ENCODE measurements around the gene C20orf96.
"Not testable (repeated sequence)": the region's sequence is repeated elsewhere in the genome, so short reads cannot be mapped to it uniquely, and the experiment has no call there.

The C20orf96 gene, protein sequence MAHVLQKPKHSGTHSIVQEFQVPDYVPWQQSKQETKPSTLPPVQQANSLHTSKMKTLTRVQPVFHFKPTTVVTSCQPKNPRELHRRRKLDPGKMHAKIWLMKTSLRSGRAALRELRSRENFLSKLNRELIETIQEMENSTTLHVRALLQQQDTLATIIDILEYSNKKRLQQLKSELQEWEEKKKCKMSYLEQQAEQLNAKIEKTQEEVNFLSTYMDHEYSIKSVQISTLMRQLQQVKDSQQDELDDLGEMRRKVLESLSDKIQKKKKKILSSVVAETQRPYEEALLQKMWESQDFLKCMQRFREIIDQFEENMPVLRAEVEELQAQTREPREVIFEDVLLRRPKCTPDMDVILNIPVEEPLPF

DNA sequence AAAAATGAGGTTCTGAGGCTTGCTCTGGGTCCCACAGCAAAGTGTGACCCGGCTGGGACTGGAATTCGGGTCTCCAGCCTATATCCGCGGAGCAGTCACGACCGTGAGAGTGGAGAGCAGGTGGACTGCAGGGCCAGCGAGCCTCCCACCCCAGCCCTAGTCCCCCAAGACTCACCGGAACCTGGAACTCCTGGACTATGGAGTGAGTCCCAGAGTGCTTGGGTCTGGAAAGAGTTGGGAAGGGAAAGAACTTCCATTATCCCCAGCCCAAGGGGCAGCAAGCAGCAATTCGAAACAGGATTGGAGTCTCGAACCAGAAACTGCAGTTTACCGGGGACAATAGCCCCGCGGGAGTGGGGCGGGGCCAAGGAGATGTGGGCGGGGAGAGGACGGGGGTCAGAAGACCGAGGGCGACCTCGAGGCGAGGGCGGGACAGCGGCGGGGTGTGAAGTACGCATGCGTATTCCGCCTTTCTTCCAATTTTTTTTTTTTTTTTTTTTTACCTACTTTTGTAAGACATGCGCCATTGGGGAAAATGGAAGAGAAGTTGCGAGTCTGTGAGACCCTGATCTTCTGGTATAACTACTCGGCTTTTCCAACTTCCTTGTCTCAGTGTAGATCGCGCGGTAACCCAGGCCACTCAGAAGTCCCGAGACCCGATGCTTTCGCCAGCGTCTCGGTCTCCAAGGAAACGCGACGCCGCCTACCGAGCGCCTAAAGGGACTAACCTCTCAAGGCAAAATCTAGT, at the start of gene C20orf96:
C20orf96 (minus strand) TSS at position 667 of the 748 bp plus-strand sequence; CDS start at position 527, 140 bp downstream.
- Histone ChIP-seq H3K9me3 (no peaks in the 10 kb centered on the region), H3K36me3 (no peaks in the 10 kb centered on the region), H3K27ac (peak within 1 kb of the TSS; percentile 73 to 89), H3K4me3 (peak within 1 kb of the TSS; percentile 57 to 67), H3K27me3 (no peaks in the 10 kb centered on the region), H3K4me1 (peaks cover 0 to 18% (median 10%) of the 10 kb centered on the region in 4 donors)
- intact Hi-C loops (cut with DNase I; ENCODE audit: low total_unique reads) = no loop called here
- TF ChIP-seq, protein P1, sequence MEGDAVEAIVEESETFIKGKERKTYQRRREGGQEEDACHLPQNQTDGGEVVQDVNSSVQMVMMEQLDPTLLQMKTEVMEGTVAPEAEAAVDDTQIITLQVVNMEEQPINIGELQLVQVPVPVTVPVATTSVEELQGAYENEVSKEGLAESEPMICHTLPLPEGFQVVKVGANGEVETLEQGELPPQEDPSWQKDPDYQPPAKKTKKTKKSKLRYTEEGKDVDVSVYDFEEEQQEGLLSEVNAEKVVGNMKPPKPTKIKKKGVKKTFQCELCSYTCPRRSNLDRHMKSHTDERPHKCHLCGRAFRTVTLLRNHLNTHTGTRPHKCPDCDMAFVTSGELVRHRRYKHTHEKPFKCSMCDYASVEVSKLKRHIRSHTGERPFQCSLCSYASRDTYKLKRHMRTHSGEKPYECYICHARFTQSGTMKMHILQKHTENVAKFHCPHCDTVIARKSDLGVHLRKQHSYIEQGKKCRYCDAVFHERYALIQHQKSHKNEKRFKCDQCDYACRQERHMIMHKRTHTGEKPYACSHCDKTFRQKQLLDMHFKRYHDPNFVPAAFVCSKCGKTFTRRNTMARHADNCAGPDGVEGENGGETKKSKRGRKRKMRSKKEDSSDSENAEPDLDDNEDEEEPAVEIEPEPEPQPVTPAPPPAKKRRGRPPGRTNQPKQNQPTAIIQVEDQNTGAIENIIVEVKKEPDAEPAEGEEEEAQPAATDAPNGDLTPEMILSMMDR (IDR thresholded peaks at IDR 0.05) = peak; percentile 50 to 52
- DNase-seq = peak; percentile 91 to 95

DNA sequence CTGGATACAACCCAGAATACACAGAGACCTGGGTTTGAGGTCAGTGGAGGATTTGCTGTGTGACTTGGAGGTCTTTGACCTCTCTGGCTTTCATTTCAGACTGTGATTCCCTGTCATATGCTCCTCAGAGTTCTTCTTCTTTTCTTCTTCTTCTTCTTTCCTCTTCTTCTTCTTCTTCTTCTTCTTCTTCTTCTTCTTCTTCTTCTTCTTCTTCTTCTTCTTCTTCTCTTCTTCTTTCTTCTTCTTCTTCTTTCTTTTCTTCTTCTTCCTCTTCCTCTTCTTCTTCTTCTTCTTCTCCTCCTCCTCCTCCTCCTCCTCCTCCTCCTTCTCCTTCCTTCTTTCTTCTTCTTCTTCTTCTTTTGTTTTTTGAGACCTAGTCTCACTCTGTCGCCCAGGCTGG, 45.5 kb upstream of the C20orf96 start:
- DNase-seq; H3K36me3 ChIP-seq; H3K9me3 ChIP-seq; H3K27ac ChIP-seq; H3K27me3 ChIP-seq; H3K4me3 ChIP-seq; H3K4me1 ChIP-seq; intact Hi-C loops (cut with DNase I; ENCODE audit: low total_unique reads): not testable (repeated sequence)

DNA sequence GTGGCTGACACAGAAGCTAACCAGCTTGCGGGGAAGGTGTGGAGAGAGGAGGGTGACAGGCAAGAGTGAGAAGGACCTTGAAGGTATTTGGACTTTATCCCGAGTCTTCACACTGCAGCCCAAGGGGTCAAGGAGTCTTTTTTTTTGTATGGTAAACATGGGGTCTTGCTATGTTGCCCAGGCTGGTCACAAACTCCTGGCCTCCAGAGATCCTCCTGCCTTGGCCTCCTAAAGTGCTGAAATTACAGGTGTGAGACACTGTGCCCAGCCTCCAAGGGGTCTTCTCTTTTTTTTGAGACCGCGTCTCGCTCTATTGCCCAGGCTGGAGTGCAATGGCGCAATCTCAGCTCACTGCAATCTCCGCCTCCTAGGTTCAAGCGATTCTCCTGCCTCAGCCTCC, 44.0 kb upstream of the C20orf96 start:
- TF ChIP-seq, protein P1 (IDR thresholded peaks at IDR 0.05) = no peak
- intact Hi-C loops (cut with DNase I; ENCODE audit: low total_unique reads) = loop anchor here (5.0 kb wide), 1 partner anchor 122 kb away; no protein-coding TSS in a partner anchor
- Histone ChIP-seq H3K27ac (no peak overlapping the region), H3K9me3 (no peaks in the 10 kb centered on the region), H3K4me1 (peaks cover 0 to 12% (median 3%) of the 10 kb centered on the region in 4 donors), H3K4me3 (no peak overlapping the region), H3K27me3 (no peaks in the 10 kb centered on the region), H3K36me3 (peaks cover 0 to 7% (median 0%) of the 10 kb centered on the region in 3 donors)
- DNase-seq = no peak

DNA sequence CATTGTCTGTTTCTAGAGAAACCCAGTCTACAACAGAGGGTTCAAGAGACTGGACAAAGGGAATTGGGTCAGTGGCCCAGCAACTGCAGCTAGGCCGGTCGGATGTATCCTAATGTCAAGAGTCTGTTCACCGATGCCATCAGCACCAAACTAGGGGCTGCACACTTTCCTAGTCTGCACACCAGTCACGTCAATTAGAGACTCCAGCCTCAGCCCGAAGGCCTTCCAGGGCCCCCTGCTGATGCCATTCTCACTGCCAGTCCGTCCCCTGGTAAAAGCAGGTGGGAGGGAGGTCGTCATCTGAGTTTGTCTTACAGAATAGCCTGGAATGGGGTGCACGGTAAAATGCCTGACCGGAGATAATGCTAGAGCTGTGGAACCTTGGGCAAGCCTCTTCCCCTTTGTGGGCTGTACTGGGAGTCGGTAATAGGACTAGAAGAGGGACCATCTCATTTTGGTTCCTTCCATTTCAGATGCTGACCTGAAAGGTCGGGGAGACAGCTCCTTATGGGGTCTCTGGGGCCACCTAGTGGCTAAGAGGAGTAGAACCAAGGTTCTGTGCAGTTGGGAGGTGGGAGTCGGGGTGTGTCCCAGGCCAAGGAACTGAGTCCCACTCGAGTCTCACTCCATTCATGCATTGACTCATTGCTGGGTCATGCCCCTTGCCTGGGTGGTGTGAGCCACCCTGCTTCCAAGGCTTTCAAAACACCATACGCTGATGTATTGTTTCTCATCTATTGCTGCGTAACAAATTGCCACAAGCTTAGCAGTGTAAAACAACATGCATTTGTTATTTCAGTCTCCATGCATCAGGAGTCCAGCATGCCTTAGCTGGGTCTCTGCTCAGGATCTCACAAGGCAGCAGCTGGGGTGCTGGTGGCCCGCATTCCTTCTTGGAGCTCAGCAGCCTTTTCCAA, 39.9 kb upstream of the C20orf96 start:
- Histone ChIP-seq H3K27ac (peak overlapping the region in 1 of 2 donors; percentile 95), H3K27me3 (no peaks in the 10 kb centered on the region), H3K4me3 (no peak overlapping the region), H3K36me3 (peaks cover 0 to 7% (median 0%) of the 10 kb centered on the region in 3 donors), H3K4me1 (peaks cover 0 to 41% (median 16%) of the 10 kb centered on the region in 4 donors), H3K9me3 (no peaks in the 10 kb centered on the region)
- TF ChIP-seq, protein P1 (IDR thresholded peaks at IDR 0.05) = peak; percentile 76 to 82
- intact Hi-C loops (cut with DNase I; ENCODE audit: low total_unique reads) = loop anchor here (5.0 kb wide), 1 partner anchor 118 kb away; no protein-coding TSS in a partner anchor
- no peak for DNase-seq

DNA sequence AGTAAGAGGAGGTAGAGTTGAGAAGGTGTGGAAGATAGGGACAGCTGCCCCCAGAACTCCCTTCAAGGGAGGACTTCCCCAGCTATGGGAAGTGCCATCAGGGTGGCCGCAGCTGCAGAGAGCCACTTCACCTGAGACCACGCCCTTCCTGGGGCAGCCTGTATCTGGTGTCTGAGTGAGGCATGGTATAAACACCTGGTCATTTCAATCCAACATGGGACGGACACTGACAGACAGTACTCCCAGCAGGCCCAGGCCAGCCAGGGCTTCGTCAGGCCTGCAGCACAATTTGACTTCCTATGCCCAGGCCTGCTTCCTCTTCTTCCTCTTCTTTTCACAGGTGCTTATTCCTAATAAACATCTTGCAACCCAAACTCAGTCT, 39.3 kb upstream of the C20orf96 start:
- Histone ChIP-seq H3K27me3 (no peaks in the 10 kb centered on the region), H3K4me1 (peaks cover 0 to 41% (median 16%) of the 10 kb centered on the region in 4 donors), H3K27ac (peak overlapping the region in 1 of 2 donors; percentile 95), H3K4me3 (no peak overlapping the region), H3K9me3 (no peaks in the 10 kb centered on the region), H3K36me3 (peaks cover 0 to 7% (median 0%) of the 10 kb centered on the region in 3 donors)
- TF ChIP-seq, protein P1 (IDR thresholded peaks at IDR 0.05) = no peak
- DNase-seq = no peak
- intact Hi-C loops (cut with DNase I; ENCODE audit: low total_unique reads) = loop anchor here (5.0 kb wide), 1 partner anchor 118 kb away; no protein-coding TSS in a partner anchor
